Activated T-helper 1 cell treated with Interleukin-2 at 50 U/mL for 16 hours (primary cell): ENCODE measurements around the gene NXPH4.

Experiments
- DNase-seq: peaks from one replicate; pipeline ENCODE4 v3.0.0-alpha.2; 2020; ENCODE audit warnings: low read depth

The NXPH4 gene

DNA sequence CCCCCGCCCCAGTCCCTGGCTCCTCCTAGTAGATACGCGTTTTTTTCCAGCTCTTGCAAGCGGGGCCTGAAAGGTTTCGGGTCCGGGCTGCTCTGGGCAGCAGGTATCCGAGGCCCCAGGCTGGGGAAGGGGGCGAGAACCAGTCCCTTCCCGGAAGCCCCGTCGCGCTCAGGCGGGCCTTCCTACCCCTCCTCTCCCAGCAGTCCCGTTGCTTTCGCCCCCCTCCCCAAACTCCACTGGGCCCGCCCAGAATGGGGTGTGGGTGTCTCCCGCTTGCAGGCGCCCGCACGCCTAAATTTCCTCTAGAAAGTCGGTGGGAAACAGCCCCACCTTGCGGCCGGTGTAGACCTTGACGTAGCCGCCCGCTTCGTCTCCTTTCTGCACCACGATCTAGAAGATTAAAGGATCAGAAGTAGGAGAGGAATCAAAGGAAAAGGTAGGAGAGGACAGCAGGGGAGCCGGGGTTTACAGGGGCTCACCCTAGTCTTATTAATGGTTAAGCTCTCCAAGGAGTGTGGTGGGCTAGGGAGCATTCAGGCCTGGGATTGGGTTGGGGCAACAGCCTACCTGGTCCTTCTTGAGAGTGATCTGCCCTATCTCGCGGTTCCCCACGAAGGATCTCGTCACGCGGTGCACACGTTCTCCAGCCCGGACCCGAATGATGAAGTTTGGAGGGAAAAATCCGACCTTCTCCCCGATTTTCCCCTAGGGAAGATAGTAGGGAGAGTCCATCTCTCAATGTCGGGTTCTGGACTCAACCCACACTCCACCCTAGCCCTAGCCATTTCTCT is 27.1 kb downstream of the NXPH4 start:
- DNase-seq, result peak; percentile 59

- no peak for DNase-seq
Observed at GRCh38 chr12:57244312-57244696, 27.7 kb downstream of the NXPH4 start.

DNA sequence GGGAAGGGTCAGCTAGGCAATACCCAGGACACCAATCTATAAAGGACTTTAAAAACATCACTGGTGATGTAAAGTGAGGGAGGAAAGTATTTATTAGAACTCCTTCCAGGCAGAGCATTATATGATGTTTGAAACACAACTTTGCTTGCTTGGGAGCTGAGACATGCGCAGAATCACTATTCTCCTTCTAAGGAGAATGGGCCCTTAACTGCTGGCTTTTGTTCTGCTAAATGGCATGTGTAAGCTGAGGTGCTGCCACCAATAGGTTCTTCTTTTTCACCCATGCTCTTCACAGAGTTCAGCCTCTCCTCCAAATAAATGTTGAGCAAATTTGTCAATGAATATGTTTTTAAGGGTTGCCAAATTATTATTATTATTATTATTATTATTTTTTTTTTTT is 30.4 kb downstream of the NXPH4 start:
- no peak for DNase-seq

- DNase-seq, result no peak
Observed at GRCh38 chr12:57248934-57249742, 32.5 kb downstream of the NXPH4 start.

GRCh38 chr12:57250541-57250940 is 33.9 kb downstream of the NXPH4 start:
- no peak for DNase-seq

GRCh38 chr12:57250956-57251355 is 34.4 kb downstream of the NXPH4 start, which contains the start of gene STAC3:
Gene STAC3, minus strand, starts transcription at chr12:57251187. Its CDS starts 1,551 bp downstream, at chr12:57249636.
- DNase-seq, result no peak

GRCh38 chr12:57254506-57255280 is 38.1 kb downstream of the NXPH4 start:
- DNase-seq, result no peak

- DNase-seq, result no peak
Observed at GRCh38 chr12:57255916-57256315, 39.3 kb downstream of the NXPH4 start.

DNA sequence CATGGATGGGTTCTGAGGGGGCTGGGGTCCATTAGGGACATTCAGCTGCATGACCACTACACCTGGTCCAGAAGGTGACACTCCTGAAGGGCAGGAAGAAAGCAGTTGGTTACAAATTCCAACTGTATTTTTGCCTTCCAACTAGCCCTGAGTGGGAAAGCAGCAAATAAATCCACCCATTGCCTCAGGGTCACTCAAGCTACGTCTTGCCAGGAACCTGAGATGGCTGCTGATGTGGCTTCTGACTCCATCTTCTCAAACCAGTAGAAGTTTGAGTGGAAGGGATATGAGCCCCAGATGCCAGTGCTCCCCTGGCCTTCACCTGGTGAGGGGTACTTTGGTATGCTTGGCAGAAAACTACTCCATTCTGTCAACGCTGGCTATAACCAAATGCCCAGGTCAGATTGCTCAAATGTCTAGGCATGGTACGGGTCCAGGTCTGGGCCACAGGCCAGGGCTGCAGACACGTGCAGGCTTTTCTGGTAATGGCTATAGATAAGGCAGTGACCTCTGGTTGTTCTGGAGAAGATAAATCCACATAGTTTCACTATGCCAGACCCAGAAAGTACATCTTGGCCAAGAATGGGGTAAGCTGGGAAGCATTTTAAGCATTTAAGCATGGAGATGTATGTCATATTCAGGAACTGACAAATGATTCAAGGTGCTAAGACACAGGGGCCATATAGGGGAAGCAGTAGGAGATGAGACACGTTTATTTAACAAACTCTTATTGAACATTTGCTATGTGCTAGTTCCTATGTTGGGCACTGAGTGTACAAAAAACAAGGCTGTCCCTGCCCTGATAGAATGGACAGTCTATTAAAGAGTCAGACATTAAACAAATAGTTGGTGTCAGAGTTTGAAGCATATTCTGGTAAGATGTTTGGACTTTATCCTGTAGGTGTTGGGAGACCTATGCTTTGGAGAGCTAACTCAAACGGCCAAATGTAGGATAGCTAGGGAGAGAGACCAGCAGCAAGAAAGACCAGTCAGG is 42.7 kb downstream of the NXPH4 start:
- DNase-seq, result no peak

GRCh38 chr12:57260366-57260765 is 43.8 kb downstream of the NXPH4 start:
- no peak for DNase-seq

DNA sequence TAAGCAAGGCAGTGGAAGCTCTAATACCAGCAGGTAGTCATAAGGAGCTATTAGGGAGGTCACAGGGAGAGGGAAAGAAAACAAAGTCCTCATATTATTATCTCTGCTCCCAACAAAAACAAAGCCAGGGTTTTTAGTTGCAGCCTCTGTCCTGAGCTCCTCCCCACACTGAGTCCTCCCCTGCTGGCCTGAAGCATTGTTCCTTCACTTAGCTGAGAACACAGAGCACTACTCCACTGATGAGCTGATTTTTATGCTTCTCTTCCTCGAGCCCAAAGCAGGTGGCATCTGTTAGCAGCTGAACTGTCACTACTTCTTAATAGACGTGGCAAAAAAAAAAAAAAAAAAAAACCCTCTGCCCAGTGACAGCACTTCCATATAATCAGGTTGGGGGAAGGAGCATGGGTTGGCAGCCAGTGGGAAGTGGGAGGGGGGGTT is 44.9 kb downstream of the NXPH4 start:
- DNase-seq, result no peak

GRCh38 chr12:57262126-57262822 is 45.7 kb downstream of the NXPH4 start:
- no peak for DNase-seq

DNA sequence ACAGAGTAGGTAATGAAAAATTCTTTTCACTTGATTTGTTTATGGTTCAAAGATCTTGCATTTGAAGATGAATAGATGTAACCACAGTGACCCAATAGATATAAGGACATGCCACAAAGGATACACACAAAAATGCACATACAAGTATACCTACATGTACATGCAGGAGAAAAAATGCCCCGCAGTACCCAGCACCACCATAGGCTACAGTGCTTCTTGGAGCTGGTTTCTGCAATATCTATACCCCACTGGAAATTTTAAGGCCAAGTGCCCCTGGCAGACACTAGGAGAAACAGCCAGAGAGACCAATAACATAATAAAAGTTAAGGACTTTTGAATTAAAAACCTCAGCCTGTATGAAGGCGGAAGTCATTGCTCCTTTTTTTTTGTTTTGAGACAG is 46.5 kb downstream of the NXPH4 start:
- no peak for DNase-seq

- no peak for DNase-seq
Observed at GRCh38 chr12:57266681-57267080, 50.1 kb downstream of the NXPH4 start.

GRCh38 chr12:57268264-57268663 is 51.7 kb downstream of the NXPH4 start:
- no peak for DNase-seq

DNA sequence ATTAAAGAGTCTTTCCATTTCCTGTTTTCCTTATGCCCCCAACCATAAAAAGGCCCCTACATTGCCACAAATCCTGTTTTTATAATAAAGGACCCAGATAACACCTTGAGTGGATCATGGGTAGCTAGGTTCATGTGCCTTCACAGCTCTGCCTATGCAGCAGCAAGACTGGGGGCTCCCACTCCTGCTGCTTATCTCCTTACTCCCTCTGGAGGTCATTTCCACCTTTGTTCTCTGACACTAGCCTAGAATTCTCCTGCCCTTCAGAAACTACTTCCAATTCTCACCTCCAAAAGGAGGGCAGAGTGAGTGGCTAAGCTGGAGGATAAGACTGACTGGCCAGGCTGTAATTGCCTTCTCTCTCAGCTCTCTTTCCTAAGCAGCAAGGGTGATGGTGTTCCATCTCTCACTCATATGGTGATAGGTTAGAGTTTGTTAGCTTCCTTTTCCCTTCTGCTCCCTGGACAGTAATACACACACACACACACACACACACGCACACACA is 54.4 kb downstream of the NXPH4 start:
- DNase-seq, result no peak

DNA sequence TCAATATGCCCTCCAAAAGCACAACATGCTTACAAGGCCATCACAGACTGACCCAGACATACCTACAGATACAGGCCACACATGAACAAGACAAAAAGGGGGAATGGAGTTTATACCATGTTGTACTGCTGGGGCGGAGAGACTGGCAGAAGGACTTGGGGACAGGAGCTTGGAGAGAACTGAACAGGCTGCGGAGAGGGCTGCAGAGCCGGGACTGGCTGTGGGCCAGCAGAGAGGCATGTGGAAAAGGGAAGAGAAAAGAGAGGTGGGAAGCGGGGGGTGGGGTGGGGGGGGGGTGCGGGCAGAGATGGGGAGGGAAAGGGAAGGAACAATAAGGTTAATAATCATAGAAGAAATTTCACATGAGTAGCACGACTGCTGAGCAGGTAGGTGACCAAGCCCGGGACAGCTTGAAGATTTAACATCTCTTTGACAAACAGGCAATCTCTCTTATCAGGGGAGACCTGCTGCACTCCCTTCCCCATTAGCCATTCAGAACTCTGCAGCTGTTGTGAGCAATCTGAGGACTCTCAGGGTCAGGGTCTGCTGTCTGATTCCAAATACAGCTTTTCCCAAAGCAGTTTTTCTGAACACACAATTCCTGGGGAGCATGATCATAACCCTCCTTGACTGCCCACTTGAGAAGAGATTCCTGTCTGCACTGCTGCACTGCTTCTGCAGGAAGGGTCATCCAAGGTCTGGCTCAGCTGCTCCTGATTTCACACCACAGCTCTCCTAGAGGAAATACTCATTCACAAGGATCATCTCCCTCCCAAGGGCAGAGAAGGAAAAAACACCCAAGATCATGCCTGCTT is 56.0 kb downstream of the NXPH4 start:
- DNase-seq, result no peak

DNA sequence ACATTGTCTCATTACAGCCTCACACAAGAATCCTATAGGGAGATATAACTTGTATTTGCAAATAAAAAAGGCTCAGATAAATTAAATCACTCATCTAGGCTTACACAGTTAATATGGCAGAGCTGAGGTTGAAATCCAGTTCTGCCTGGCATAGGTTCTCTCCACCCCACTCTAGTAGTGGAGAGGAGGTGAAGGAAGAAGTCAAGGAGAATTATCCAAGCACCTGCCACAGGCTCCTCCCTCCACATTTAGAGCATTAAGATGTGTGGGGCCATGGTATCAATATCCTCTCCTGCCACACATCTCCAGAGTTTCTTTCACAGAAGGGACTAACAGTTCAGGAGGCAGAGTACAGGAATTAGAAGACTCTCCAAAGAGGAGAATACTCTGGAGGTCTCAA is 56.9 kb downstream of the NXPH4 start:
- no peak for DNase-seq
